ENCODE data around the gene ASTN2. TPM values are rescaled to one million over a fixed set of nuclear protein-coding genes. Genes with fewer than 3 reads are reported as not detected.

The ASTN2 gene
- polyA plus RNA-seq, 3 donors = 15.1 to 17.1 (median 15.6) TPM

GRCh38 chr9:116721944-116722343, 692.9 kb downstream of the ASTN2 start:
- no peak for DNase-seq (ENCODE audit: low read depth in 3 of 3, low spot score in 2 of 3)

GRCh38 chr9:116721411-116721810, 693.4 kb downstream of the ASTN2 start:
- no peak for DNase-seq (ENCODE audit: low read depth in 3 of 3, low spot score in 2 of 3)

- no peak for DNase-seq (ENCODE audit: low read depth in 3 of 3, low spot score in 2 of 3)
Measured at GRCh38 chr9:116720111-116720510, 694.7 kb downstream of the ASTN2 start.

DNA sequence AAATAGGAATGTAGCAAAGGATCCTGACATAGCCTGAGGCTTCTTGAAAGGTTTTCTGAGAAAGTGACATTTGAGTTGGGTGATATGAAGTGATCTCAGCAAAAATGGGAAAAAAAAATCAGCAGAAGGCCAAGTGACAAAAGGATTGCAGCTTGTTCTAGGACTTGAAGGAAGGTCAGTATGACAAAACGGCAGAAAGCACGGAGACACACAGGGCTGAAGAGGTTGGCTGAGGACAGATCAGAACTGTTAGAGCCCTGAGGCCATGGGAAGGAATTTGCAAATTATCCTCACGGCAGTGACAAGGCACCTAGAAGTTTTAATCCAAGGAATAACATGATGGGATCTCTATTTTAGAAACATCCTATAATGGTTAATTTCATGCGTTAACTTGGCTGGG, 696.7 kb downstream of the ASTN2 start:
- no peak for DNase-seq (ENCODE audit: low read depth in 3 of 3, low spot score in 2 of 3)

DNA sequence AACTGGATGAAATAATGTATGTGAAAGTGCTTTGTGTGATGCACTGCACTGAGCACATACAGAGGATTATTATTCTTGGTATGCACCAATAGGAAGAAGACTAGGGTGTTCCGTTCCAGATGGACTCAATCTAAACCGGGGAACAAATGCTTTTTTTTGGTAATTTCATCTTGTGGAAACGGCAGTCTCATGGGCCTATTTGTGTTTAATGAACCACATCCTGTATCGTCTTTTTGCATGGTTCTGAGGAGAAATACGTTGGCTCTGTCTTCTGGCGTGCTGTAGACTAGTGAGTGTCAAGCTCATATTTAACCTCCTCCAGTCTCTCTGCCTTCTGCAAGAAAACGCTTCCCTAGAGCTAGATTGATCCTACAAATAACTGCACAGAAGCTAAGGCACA, 697.7 kb downstream of the ASTN2 start:
- DNase-seq (ENCODE audit: low read depth in 3 of 3, low spot score in 2 of 3) = peak; percentile 25 to 33 (median 26)

GRCh38 chr9:116716438-116716837, 698.4 kb downstream of the ASTN2 start:
- DNase-seq (ENCODE audit: low read depth in 3 of 3, low spot score in 2 of 3) = no peak

GRCh38 chr9:116715751-116716150, 699.1 kb downstream of the ASTN2 start:
- DNase-seq (ENCODE audit: low read depth in 3 of 3, low spot score in 2 of 3) = no peak

- no peak for DNase-seq (ENCODE audit: low read depth in 3 of 3, low spot score in 2 of 3)
Measured at GRCh38 chr9:116713271-116713670, 701.6 kb downstream of the ASTN2 start.

DNA sequence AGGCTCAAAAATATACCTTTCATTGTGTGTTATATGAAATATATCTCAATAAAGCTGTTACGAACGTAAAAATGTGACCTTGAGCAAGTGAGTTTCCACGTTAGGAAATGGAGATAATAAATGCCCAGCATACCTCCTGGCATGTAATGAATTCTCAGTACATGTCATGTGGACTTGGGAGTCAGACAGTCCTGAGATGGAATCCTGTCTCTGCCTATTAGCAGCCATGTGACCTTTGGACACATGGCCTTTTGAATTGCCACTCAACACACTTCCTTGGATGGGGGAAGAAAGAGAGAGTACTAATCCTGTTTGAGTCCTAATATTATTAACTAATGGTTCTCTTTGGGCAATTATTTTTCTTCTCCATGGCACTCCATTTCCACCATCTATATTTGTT, 702.1 kb downstream of the ASTN2 start:
- DNase-seq (ENCODE audit: low read depth in 3 of 3, low spot score in 2 of 3) = no peak

DNA sequence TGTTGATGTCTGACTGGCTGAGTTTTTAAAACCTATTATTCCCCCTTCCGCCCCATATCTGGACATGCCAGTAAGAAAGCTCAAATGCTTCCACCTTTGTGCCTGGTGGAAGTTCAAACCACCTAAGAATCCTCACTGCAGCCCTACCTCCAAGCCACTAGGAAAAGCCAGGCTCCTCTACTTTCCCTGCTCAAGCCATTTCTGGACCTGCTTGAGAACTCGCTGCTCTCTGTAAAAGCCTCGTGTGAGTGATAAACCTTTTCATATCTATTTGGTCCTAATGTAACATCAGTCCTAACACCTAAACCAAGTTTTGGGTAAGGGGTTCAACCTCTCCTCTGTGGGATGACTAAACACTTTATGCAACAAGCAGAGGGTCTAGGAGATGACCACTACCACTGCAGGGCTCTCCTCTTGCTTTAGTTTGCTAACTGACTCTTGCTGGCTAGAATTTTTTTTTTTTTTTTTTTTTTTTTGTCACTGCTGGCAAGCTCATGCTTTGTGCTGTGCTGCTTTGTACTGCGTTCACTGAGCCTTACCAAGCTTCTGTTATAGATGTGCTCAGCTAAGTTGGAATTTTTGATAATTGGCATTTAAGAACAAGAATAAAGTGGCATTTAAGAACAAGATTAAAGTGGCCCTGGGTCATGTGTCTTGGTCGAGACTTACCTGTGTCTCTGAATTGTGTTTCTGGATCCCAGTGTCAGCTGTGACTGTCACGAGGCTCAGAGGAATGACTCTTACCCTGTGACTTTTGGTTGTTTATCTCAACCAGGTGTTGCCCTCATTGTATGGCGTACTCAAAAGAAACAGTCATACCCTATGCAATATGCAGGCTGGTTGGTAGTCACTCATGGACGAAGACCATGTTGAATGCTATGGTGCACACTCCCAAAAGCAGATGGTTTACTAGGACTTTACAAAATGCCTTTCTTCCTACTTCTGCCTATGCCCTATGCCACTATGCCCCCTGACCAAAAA, 708.3 kb downstream of the ASTN2 start:
- no peak for DNase-seq (ENCODE audit: low read depth in 3 of 3, low spot score in 2 of 3)

GRCh38 chr9:116705531-116705930, 709.3 kb downstream of the ASTN2 start:
- DNase-seq (ENCODE audit: low read depth in 3 of 3, low spot score in 2 of 3) = no peak

DNA sequence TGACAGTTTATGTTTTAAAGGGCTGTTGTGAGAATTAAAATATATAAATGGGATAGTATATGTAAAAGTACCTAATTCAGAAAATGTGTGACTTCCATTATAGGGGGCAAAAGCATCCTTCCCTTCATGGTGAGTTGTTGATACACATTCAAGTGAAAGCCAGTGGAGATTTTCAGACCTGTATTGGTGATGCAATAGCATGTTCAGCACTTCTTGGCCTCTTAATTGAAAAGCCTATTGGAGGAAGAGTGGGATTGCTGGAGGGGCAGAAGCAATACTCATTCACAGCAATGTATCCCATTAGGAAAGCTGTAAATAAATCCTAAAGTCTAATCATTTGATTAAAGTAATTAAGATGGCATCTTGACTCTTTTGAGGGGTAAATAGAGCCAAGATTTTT, 710.4 kb downstream of the ASTN2 start:
- DNase-seq (ENCODE audit: low read depth in 3 of 3, low spot score in 2 of 3) = no peak

DNA sequence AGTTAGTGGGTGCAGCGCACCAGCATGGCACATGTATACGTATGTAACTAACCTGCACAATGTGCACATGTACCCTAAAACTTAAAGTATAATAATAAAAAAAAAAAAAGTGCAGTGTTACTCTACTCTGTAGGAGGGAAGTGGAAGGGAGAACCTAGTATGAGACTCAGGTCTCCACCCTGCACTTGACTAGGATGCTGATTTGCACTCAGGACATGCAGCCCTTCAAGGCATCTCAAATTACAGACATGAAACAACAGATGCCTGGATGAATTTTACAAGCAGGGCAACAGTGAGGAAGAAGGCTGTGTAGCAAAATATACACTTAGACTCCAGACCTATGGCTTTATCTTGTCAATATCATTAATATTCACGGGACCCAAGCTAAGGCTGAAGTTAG, 711.2 kb downstream of the ASTN2 start:
- no peak for DNase-seq (ENCODE audit: low read depth in 3 of 3, low spot score in 2 of 3)

DNA sequence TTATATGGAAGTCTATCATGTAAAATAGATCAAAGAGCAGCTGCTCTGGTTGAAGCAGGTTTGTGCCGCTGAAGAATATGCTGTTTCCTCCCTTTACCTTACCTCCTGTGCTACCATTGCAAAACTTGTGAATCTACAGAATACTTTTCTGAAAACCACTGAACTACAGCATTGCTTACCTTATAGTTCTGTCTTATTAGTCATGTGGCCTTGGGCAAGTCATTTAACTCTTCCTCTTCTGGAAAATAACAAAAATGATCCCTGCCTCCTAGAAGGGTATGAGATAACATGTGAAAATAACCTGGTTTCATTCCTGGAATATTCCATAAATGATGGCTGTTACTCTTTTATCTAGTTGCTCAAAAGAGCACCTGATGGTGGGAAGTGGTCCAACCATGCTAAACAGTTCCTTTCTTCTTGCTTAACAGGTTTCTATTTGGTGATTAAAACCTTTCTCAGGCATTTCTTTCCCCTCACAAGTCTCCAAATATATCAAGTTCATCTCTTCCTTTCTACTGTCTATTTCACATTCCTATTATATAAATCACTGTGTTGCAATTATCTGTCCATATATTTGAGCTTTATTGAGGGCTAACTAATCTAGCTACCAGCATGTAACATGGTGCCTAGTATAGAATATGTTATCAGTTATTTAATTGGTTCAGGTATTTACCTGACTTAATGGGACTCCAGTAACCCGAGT, 712.8 kb downstream of the ASTN2 start:
- no peak for DNase-seq (ENCODE audit: low read depth in 3 of 3, low spot score in 2 of 3)

DNA sequence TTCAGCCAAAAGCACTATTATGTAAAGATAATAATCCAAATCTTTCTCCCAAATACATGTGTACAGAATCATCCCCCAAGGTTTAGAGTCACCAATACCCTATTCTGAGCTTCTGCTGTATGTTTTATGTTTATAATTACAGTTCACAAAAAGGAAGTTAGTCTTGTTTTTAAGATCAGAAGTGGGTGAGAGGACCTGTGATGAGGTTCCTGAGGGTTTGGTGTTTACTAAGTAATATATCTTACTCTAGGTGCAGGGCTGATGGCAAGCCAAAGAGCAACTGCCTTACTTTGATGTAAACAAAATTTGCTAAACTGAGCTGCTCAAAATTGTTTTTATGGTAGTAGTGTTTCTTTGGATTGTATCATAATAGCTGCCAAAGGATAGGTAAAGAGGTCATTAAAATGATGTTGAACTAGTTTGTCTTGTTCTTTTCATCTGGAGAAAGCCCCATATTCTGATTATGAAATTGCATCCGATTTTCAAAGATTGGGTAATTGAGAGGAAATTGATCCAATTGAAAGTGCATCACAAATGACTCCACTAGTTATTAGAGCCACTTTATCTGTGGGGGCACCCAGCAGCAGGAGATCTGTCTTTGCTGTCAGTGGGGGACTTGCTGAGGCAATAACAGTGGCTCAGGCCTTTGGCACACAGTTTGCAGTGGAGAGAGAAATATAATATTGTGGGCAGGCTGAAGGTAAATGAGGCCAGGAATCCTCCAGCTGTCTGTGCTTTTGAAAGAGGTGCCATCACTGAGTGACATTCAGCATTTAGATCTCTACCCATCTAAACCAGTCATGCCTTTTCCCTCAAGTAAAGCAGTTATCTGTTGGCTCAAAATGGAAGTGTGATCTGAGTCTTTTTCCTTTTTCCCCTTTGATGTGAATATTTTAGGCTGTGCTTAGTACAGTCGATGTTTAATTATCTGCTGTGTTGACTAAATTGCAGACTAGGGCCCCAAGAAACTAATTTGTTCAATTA, 713.7 kb downstream of the ASTN2 start:
- DNase-seq (ENCODE audit: low read depth in 3 of 3, low spot score in 2 of 3) = no peak

DNA sequence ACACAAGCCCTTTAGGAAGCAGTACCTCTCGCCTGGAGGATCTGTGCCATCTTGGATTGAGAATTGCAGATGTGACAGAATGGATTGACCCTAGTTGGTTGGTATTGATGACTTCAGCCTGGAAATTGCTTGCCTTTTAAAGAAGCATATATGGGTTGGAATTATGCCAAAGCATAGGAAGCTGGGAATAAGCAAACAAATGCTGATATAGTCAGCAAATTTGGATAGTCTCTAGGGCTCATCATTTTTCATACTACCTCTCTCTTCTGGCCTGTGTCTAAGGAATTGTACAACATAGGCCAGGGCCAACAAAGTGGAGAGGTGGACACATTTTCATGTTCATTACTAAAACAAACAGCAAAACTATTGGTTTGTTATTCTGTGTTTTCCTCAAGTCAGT, 714.6 kb downstream of the ASTN2 start:
- DNase-seq (ENCODE audit: low read depth in 3 of 3, low spot score in 2 of 3) = no peak

GRCh38 chr9:116697887-116698286, 717.0 kb downstream of the ASTN2 start:
- DNase-seq (ENCODE audit: low read depth in 3 of 3, low spot score in 2 of 3) = no peak

GRCh38 chr9:116697362-116697761, 717.5 kb downstream of the ASTN2 start:
- no peak for DNase-seq (ENCODE audit: low read depth in 3 of 3, low spot score in 2 of 3)

DNA sequence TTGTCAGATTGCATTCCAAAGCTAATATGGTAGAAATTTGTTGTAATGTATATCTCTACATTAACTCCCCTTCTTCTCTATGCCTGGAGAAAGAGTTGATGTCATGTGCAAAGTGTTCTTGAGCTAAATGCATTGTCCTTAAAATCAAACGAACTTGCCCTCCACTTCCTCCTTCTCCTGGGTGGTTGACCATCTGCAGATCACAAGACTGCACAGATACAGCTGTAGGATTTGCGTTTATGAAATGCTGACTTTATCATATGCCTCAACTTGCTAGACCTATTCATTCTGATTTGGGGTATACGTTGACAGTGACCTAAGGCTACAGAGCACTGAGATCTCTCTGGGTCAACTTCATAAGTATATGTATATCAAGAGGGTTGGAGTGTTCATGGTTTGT, 719.4 kb downstream of the ASTN2 start:
- DNase-seq (ENCODE audit: low read depth in 3 of 3, low spot score in 2 of 3) = no peak

DNA sequence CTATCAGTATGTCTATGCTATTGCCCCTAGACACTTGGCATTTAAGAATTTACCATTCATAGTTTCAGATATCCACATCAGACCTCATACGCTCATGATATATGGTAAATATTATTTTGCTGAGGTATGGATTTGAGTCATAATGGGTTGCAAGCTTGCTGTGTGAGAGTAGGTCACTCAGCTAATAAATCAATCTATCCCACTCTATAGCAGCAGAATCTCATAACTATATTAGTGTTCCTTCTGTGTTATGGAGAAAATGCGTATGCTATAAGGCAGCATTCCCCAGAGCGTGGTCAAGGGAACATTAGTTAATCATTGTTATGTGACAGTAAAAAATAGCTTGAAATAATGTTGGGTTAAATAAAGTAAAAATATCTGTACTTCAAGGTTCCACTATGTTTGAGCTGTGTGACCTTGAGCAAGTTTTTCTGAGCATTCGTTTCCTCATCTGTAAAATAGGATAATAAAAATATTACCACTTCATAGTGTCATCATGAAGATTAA, 720.0 kb downstream of the ASTN2 start:
- no peak for DNase-seq (ENCODE audit: low read depth in 3 of 3, low spot score in 2 of 3)
